Ishikawa (cell line): Measurements from ENCODE around the gene KIZ.

Experiments
- CEBPB ChIP-seq: IDR thresholded peaks from 2 replicates; pipeline ENCODE4 v1.6.1; 2012
- CREB1 ChIP-seq: IDR thresholded peaks from 2 replicates; pipeline ENCODE4 v1.6.1; 2012; ENCODE audit warnings: low read depth
- EGR1 ChIP-seq: IDR thresholded peaks from 2 replicates; pipeline ENCODE4 v1.6.1; 2012
- EP300 ChIP-seq: IDR thresholded peaks from 2 replicates; pipeline ENCODE4 v1.6.1; 2012; ENCODE audit warnings: borderline replicate concordance
- FOXM1 ChIP-seq: IDR thresholded peaks from 2 replicates; pipeline ENCODE4 v1.6.1; 2012; ENCODE audit warnings: low read depth, borderline replicate concordance
- NFIC ChIP-seq: IDR thresholded peaks from 2 replicates; pipeline ENCODE4 v1.6.1; 2012
- RAD21 ChIP-seq: IDR thresholded peaks from 2 replicates; pipeline ENCODE4 v1.6.1; 2012; ENCODE audit warnings: low read depth
- TAF1 ChIP-seq: IDR thresholded peaks from 2 replicates; pipeline ENCODE4 v1.6.1; 2012; ENCODE audit warnings: low read depth, mild to moderate bottlenecking
- TCF12 ChIP-seq: IDR thresholded peaks from 2 replicates; pipeline ENCODE4 v1.6.1; 2012; ENCODE audit warnings: low read depth
- TEAD4 ChIP-seq: IDR thresholded peaks from 2 replicates; pipeline ENCODE4 v1.6.1; 2012
- USF1 ChIP-seq: IDR thresholded peaks from 2 replicates; pipeline ENCODE4 v1.6.1; 2012
- YY1 ChIP-seq: IDR thresholded peaks from 2 replicates; pipeline ENCODE4 v1.6.1; 2012; ENCODE audit warnings: low read depth
- ZBTB7A ChIP-seq: IDR thresholded peaks from 2 replicates; pipeline ENCODE4 v1.6.1; 2012; ENCODE audit warnings: low read depth
- TF ChIP-seq, protein P1 (sequence below): IDR thresholded peaks from 2 replicates; pipeline ENCODE4 v1.6.1; 2012; ENCODE audit warnings: low read depth, mild to moderate bottlenecking
- TF ChIP-seq, protein P2 (sequence below): IDR thresholded peaks from 2 replicates; pipeline ENCODE4 v1.6.1; 2012

KIZ gene

DNA sequence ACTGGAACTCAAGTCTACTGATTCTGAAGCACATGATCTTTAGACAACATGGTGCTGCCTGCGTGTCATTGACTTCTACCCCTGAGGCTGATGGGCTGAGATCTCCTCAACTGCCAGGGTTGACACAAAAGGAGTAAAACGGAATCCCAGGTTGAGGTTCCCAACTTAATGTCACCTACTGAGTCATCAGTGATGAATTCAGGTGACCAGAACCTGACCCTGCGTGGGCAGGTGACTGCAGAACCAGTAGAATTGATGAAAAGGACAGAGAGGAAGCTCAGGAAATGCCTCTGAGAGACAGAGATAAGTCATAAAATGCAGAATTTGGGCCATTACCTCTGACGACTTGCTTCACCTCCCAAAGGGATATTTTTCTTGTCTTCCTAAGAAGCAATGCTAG is 7.7 kb upstream of the KIZ start:
- TF ChIP-seq, protein P1, sequence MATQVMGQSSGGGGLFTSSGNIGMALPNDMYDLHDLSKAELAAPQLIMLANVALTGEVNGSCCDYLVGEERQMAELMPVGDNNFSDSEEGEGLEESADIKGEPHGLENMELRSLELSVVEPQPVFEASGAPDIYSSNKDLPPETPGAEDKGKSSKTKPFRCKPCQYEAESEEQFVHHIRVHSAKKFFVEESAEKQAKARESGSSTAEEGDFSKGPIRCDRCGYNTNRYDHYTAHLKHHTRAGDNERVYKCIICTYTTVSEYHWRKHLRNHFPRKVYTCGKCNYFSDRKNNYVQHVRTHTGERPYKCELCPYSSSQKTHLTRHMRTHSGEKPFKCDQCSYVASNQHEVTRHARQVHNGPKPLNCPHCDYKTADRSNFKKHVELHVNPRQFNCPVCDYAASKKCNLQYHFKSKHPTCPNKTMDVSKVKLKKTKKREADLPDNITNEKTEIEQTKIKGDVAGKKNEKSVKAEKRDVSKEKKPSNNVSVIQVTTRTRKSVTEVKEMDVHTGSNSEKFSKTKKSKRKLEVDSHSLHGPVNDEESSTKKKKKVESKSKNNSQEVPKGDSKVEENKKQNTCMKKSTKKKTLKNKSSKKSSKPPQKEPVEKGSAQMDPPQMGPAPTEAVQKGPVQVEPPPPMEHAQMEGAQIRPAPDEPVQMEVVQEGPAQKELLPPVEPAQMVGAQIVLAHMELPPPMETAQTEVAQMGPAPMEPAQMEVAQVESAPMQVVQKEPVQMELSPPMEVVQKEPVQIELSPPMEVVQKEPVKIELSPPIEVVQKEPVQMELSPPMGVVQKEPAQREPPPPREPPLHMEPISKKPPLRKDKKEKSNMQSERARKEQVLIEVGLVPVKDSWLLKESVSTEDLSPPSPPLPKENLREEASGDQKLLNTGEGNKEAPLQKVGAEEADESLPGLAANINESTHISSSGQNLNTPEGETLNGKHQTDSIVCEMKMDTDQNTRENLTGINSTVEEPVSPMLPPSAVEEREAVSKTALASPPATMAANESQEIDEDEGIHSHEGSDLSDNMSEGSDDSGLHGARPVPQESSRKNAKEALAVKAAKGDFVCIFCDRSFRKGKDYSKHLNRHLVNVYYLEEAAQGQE = no peak
- TF ChIP-seq ZBTB7A (no peak), TAF1 (no peak), USF1 (no peak), YY1 (no peak), CREB1 (no peak), FOXM1 (no peak), CEBPB (no peak), TEAD4 (no peak), EP300 (no peak), TCF12 (no peak), EGR1 (no peak), NFIC (no peak), RAD21 (no peak)
- TF ChIP-seq, protein P2, sequence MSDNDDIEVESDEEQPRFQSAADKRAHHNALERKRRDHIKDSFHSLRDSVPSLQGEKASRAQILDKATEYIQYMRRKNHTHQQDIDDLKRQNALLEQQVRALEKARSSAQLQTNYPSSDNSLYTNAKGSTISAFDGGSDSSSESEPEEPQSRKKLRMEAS = no peak

GRCh38 chr20:21118782-21119181 is 7.1 kb upstream of the KIZ start:
- TF ChIP-seq FOXM1 (no peak), EGR1 (no peak), TEAD4 (no peak), YY1 (no peak), ZBTB7A (no peak)

DNA sequence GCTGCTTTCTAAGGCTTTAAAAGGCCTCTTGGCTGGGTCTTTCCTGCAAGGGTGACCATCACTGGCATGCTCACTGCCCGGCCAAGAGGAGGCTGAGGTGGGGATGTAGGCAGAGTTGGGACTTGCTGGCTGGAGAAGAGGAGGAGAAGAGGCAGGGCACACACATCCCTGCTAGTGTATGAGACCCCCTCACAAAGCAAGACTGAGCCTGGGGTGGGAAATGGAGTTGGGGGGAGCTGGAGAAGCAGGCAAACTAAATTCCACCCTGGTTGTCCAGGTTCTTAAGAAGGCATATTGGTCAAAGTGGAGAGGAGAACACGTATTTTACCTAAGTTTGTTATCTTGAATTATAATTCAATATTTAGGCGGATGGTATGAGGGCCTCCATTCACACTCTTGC is 1.7 kb upstream of the KIZ start:
- TF ChIP-seq, protein P1 = no peak
- no peak for TF ChIP-seq FOXM1
- no peak for TF ChIP-seq USF1
- no peak for TF ChIP-seq CEBPB
- no peak for TF ChIP-seq EP300
- no peak for TF ChIP-seq TEAD4
- no peak for TF ChIP-seq RAD21
- TF ChIP-seq NFIC = no peak
- TF ChIP-seq, protein P2 = no peak
- no peak for TF ChIP-seq TAF1
- TF ChIP-seq CREB1 = no peak
- TF ChIP-seq ZBTB7A = no peak
- no peak for TF ChIP-seq TCF12
- TF ChIP-seq YY1 = no peak
- TF ChIP-seq EGR1 = no peak

DNA sequence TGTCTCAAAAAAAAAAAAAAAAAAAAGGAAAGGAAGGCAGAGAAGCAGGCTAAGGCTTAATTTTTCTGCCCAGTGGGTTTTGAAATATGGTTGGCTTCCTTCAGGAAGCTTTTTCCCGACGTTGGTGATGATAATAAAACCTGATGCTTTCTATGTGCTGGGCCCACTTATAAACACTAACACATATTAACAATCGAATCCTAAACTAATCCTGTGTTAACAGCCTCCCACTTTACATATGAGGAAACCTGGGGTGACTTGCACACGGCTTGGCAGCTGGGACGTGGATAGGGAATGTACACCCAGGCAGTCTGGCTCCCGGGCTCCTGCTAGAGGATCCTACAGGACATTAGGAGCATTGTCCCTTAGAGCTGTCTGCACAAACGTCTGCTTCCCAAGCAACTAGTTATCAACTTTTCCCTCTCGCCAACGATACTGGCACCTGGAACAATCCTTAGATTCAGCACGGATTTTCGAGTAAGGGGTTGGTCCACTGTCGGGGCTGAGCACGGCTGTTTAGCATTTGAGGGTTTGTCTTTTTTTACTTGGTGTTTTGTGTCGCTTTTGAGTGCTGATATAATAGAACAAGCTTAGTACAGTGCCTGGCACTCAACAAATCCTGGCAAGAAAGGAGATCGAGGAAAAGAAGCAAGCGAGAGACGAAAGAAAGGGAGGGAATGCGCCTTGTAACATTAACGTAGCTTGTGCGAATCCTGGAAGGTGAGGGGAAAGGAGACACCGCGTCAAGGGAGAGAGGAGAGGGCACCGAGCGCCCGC is 622 bp upstream of the KIZ start:
- TF ChIP-seq, protein P2 = 0 out of 2 replicates have a peak, but pooled peaks have one; percentile 4
- no peak for TF ChIP-seq USF1
- no peak for TF ChIP-seq RAD21

GRCh38 chr20:21126581-21126870 is 644 bp downstream of the KIZ start:
- TF ChIP-seq TEAD4 (no peak), CEBPB (no peak), RAD21 (no peak), ZBTB7A (no peak), EGR1 (no peak), NFIC (no peak), YY1 (no peak), TAF1 (no peak), EP300 (no peak), CREB1 (no peak)
- TF ChIP-seq, protein P1 = no peak
- TF ChIP-seq, protein P2 = no peak
